ENCODE measurements around the gene CCDC12.
A peak's percentile ranks its signal among the peaks of the same experiment; 100 is the strongest.

The CCDC12 gene

GRCh38 chr3:46904303-46905212 lies 72.0 kb downstream of the CCDC12 start:
- DNase-seq (ENCODE audit: low spot score) = no peak

- no peak for DNase-seq (ENCODE audit: low spot score)
Observed at GRCh38 chr3:46903341-46904302, 72.9 kb downstream of the CCDC12 start.

GRCh38 chr3:46902188-46902631 lies 74.3 kb downstream of the CCDC12 start:
- no peak for DNase-seq (ENCODE audit: low spot score)

- DNase-seq (ENCODE audit: low spot score) = no peak
Observed at GRCh38 chr3:46901591-46902187, 74.9 kb downstream of the CCDC12 start.

DNA sequence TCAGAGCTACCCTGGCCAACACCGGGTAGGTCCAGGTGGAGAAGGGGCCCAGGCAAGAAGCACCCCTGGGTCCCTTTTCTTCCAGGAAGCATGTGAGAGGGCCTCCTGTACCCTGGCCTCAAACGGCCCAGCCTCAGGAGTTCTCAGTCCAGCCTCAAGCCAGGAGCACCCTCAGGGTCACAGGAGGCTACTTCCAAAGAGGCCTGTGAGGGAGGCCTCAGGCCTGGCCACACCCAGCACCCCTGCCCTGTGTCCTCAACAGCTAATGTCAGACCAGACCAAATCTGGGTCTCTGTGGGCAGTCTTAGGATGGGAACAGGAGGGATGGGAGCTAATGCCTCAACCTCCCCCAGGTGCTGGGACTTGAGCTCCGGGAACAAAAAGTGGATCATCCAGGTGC lies 75.5 kb downstream of the CCDC12 start:
- no peak for DNase-seq (ENCODE audit: low spot score)

GRCh38 chr3:46900356-46900755 lies 76.2 kb downstream of the CCDC12 start:
- no peak for DNase-seq (ENCODE audit: low spot score)

- DNase-seq (ENCODE audit: low spot score) = no peak
Observed at GRCh38 chr3:46900007-46900292, 76.6 kb downstream of the CCDC12 start.

DNA sequence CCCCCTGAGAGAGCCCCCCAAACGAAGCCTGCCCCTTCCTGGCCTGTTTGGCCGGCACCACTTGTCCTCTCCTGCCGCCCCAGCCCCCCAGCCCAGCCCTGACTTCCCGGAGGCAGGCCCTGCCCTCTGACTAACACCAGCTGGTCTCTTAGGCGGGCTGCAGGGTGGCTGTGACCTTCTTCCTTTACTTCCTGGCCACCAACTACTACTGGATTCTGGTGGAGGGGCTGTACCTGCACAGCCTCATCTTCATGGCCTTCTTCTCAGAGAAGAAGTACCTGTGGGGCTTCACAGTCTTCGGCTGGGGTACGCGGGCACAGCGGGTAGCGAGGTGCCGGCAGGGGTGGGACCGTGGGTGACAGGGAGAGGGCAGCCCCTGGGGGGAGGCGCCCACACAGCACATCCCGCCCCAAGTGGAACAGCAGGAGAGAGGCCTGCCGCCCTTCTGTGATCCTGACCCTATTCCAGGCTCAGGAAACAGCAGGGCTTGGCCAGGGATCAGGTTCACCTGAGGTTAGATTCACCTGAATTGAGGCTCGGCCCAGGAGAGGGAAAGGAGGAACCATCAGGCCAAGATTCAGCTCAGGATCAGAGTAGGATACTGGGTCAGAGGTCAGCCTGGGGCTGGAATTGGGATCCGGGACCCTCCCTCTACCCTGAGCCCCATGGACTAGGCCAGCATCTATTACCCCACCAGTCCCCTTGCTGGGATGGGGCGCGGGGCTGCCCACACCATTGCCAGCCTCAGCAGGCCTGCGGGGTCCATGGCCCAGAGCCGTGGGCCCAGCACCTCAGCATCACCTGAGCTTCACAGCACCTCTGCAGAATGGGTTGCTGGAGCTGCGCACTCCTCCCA lies 77.2 kb downstream of the CCDC12 start:
- no peak for DNase-seq (ENCODE audit: low spot score)

DNA sequence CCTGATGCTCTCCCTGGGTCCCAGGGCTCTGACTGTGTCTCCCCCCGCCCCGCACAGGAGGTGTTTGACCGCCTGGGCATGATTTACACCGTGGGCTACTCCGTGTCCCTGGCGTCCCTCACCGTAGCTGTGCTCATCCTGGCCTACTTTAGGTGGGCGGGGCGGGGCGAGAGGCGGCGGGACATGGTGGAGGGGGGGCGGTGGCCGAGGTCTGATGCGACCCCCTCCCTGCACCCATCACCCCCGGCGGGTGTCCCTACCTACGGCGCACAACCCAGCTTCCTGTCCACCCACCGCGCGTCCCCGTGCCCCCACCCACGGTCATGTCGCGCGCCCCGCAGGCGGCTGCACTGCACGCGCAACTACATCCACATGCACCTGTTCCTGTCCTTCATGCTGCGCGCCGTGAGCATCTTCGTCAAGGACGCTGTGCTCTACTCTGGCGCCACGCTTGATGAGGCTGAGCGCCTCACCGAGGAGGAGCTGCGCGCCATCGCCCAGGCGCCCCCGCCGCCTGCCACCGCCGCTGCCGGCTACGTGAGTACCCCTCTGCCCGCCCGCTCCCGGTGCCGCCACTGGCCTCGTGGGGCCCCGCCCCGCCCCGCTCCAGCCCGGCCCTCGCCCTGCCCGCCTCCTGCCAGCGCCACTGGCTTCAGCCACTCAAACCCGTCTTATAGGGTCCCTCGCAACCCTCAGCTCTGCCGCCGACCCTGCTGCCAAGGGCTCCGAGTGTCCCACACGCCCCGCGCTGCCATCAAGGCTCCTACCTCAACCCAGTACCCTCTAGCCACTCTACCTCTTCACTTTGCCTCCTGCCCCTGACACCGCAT lies 78.0 kb downstream of the CCDC12 start:
- DNase-seq (ENCODE audit: low spot score) = peak; percentile 58

- no peak for DNase-seq (ENCODE audit: low spot score)
Observed at GRCh38 chr3:46897829-46898320, 78.7 kb downstream of the CCDC12 start.

DNA sequence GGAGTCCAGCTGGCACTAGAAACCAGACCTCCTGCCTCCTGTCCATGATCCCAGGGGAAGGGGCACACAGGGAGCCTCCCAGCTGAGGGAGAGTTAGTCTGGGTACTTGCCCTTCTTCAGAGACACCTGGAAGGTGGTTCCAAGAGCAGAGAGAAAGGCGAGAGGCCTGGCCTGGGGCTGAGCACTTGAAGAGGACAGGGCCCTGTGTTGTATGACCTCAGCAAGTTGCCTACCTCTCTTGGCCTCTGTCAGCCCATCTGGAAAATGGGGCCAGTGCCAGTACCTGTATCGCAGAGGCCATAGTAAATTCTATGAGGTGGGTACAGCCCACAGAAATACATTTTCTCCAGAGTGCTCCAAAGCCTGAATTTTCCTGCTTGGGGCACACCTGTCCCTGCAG lies 79.5 kb downstream of the CCDC12 start:
- DNase-seq (ENCODE audit: low spot score) = no peak

DNA sequence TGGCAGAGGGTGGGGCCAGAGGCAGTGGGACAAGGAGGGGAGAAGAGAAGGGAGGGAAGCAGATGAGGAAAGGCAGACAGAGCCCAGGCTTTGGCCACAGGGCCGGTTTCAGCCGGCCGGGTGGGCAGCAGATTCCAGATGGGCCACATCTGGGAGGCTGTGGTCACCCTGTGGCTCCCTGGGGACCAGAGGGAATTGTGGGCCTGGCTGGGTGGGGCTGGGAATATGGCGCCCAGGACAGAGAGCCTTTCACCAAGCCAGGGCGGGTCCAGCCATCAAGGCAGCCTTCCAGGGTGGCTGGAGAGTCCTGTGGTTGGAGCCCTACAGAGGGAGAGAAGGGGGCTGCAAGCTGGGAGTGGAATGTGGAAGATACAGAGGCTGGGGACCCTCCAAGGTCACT lies 80.2 kb downstream of the CCDC12 start:
- no peak for DNase-seq (ENCODE audit: low spot score)

DNA sequence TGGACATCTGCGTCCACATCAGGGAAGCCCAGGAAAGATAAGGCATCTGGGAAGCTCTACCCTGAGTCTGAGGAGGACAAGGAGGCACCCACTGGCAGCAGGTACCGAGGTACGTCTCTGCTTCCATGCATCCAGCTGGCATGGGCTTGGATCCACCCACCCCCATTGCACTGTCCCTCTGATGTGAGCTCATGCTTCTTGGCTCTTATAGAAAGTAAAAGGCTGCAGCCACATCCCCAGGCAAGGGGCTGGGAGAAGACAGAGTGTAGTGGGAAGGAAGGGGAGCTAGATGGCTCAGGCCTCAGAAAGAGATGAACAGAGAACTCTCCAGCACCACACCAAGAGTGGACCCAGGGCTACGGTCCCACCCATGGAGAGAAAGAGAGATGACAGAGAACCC lies 80.8 kb downstream of the CCDC12 start:
- DNase-seq (ENCODE audit: low spot score) = no peak

- peak; percentile 77 for DNase-seq (ENCODE audit: low spot score)
Observed at GRCh38 chr3:46895204-46895660, 81.3 kb downstream of the CCDC12 start.

DNA sequence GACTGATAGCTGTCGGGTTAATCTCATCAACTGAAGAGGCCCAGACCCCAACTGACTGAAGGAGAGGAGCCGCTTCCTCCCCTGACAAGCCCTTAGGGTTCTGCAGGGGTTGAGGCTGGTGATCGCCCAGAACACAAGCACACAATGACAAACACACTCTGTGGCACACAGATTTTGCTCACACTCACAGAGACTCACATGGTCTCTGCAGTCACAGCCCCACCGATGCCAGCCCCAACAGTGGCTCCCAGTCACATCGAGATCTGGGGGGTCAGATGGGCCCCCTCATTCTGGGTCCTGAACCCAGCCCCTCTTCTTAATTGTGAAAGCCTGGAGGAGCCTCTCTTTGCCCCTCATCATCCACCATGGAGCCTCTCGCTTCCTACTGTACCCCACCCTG lies 82.3 kb downstream of the CCDC12 start:
- no peak for DNase-seq (ENCODE audit: low spot score)

GRCh38 chr3:46893763-46894162 lies 82.8 kb downstream of the CCDC12 start:
- no peak for DNase-seq (ENCODE audit: low spot score)

DNA sequence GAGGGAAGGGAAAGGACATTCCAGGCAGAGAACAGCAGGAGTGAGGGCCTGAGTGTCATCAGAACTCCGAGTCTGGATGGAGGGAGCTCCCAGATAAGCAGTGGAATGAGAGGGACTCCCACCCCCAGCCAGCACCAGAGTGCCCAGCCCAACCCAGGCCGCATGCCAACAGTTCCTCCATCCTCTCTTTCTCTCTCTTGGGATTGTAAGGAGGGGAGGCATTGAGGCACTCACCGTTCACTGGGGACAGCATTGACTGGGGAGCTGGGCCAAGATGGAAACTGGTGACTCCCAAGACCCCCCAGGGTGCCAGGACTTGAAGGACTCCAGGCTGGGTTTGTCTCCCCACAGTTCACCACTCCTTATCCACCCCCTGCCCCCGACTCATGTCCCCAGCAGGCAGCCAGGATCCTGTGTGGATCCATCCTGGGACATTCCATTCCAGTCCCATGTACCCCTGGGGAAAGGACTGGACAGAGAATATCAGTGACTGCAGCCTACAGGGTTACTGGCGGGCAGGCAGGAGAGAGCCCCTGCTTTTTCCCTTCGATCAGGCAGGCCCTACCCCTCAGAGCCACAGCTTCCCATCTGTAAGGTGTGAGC lies 83.3 kb downstream of the CCDC12 start:
- DNase-seq (ENCODE audit: low spot score) = no peak

DNA sequence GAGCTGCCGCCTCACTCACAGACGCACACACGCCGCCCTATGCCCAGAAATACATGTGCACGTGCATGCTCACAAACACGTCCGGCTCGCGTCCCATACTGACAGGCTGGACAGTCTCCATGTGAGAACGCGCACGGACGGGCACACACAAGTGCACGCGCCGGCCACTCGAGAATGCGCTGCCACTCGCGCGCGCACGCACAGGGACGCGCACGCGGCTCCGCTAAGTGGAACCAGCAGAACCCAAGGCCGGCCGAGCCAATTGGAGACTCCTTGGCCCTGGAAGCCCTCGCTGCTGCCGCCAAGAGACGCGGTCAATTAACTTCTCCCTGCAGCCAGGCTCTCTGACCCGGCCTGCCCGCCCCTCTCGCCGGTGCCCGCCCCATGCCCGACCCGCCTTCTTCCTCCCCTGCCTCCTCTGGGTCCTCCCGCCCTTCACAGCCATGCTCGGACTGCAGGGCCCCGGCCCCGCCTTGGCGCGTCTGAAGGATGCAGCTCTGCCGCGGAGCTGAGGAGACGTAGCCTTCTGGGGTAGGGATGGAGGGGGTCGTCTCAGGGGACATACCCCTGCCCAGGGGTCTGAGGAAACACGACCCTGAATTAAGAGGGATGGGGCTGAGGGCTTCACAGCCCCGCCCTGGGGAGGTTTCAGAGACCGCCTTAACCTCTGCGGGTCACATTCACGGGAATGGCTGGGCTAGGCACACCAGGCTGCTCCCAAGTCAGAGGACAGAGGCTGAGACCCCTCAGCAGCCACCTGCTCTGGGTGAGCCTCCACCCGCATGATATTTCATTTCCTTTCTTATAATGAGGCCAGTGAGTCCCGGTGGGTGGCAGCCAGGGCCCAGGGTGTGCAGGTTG lies 84.0 kb downstream of the CCDC12 start:
- DNase-seq (ENCODE audit: low spot score) = peak; percentile 30

GRCh38 chr3:46891132-46891531 lies 85.4 kb downstream of the CCDC12 start:
- no peak for DNase-seq (ENCODE audit: low spot score)

Data from germinal center (tissue), 1 donor.